Parathyroid adenoma (tissue), 2 donors: ENCODE results near the gene RGS6.

Source experiments
- H2AFZ ChIP-seq: fragments of 300-600 bp; sonication (generic); one replicate; pipeline ENCODE4 v1.7.0; 2017; ENCODE audit warnings: antibody characterized with exemption, mild to moderate bottlenecking
- H3K27ac ChIP-seq: fragments of 300-600 bp; sonication (generic); one replicate; pipeline ENCODE4 v1.7.0; 2017
- H3K27me3 ChIP-seq: fragments of 300-600 bp; sonication (generic); one replicate; pipeline ENCODE4 v1.7.0; 2017; ENCODE audit warnings: low read length; ENCODE audit not compliant: control insufficient read depth, insufficient read depth
- H3K36me3 ChIP-seq: fragments of 300-600 bp; sonication (generic); one replicate; pipeline ENCODE4 v1.7.0; 2017; ENCODE audit warnings: low read length; ENCODE audit not compliant: control insufficient read depth, insufficient read depth
- H3K4me1 ChIP-seq: fragments of 300-600 bp; sonication (generic); one replicate; pipeline ENCODE4 v1.7.0; 2017; ENCODE audit warnings: control low read depth
- H3K4me2 ChIP-seq: fragments of 300-600 bp; sonication (generic); one replicate; pipeline ENCODE4 v1.7.0; 2017; ENCODE audit warnings: low read length
- H3K4me3 ChIP-seq: fragments of 300-600 bp; sonication (generic); one replicate; pipeline ENCODE4 v1.7.0; 2017; ENCODE audit warnings: low read depth, low read length
- H3K79me2 ChIP-seq: fragments of 300-600 bp; sonication (generic); one replicate; pipeline ENCODE4 v1.7.0; 2017; ENCODE audit warnings: control low read depth
- H3K9ac ChIP-seq: fragments of 300-600 bp; sonication (generic); one replicate; pipeline ENCODE4 v1.7.0; 2017; ENCODE audit warnings: mild to moderate bottlenecking
- H3K9me3 ChIP-seq: fragments of 300-600 bp; sonication (generic); one replicate; pipeline ENCODE4 v1.7.0; 2017; ENCODE audit warnings: low read length; ENCODE audit not compliant: control insufficient read depth
- TF ChIP-seq, protein P1 (sequence below): fragments of 300-600 bp; sonication (generic); IDR thresholded peaks from one replicate; pipeline ENCODE4 v1.7.0; 2017; ENCODE audit warnings: antibody characterized with exemption, mild to moderate bottlenecking
- donor health status: primary hyperparathyroidism.

The RGS6 gene

DNA sequence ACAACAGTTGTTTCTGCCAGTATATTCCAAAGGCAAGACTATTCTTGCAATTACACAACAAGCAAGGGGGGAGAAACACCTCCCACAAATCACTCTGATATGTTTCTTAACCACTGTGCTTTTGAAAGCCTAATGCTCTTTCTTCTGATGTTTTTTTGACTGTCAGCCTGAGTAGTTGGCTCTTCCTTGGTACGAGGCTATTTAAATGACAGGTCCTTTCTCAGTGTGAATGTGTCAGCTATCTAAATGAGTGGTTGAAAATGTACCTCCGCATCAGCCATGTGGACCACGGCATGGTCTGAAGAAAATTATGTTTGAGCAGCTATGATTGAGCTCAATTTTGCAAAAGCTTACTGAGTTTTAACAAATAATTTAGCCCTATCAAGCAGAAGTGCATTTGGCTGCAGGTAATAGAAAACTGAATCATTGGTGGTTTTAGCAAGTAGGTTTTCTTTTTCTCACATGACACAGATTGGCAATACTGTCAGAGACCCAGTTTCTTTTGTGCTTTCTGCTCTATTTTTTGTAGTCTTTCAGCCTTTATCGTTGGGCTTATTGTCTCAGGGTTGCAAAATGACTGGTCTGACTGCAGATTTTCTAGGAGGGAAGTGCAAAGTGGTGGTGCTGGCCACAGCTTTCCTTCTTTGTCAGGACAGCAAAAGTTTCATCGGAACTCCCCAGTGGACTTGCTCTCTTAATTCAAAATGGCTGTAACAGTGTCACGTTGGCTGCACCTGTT, 162.8 kb downstream of the RGS6 start:
- no peaks in the 10 kb centered on the region for H3K4me1 ChIP-seq
- H3K36me3 ChIP-seq, result no peaks in the 10 kb centered on the region
- TF ChIP-seq, protein P1, sequence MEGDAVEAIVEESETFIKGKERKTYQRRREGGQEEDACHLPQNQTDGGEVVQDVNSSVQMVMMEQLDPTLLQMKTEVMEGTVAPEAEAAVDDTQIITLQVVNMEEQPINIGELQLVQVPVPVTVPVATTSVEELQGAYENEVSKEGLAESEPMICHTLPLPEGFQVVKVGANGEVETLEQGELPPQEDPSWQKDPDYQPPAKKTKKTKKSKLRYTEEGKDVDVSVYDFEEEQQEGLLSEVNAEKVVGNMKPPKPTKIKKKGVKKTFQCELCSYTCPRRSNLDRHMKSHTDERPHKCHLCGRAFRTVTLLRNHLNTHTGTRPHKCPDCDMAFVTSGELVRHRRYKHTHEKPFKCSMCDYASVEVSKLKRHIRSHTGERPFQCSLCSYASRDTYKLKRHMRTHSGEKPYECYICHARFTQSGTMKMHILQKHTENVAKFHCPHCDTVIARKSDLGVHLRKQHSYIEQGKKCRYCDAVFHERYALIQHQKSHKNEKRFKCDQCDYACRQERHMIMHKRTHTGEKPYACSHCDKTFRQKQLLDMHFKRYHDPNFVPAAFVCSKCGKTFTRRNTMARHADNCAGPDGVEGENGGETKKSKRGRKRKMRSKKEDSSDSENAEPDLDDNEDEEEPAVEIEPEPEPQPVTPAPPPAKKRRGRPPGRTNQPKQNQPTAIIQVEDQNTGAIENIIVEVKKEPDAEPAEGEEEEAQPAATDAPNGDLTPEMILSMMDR, result no peak
- no peak overlapping the region for H3K4me2 ChIP-seq
- H3K9ac ChIP-seq, result no peak overlapping the region
- no peaks in the 10 kb centered on the region for H3K9me3 ChIP-seq
- no peak overlapping the region for H3K27ac ChIP-seq
- no peak overlapping the region for H3K4me3 ChIP-seq
- H3K79me2 ChIP-seq, result no peaks in the 10 kb centered on the region
- H3K27me3 ChIP-seq, result no peaks in the 10 kb centered on the region
- no peak overlapping the region for H2AFZ ChIP-seq

DNA sequence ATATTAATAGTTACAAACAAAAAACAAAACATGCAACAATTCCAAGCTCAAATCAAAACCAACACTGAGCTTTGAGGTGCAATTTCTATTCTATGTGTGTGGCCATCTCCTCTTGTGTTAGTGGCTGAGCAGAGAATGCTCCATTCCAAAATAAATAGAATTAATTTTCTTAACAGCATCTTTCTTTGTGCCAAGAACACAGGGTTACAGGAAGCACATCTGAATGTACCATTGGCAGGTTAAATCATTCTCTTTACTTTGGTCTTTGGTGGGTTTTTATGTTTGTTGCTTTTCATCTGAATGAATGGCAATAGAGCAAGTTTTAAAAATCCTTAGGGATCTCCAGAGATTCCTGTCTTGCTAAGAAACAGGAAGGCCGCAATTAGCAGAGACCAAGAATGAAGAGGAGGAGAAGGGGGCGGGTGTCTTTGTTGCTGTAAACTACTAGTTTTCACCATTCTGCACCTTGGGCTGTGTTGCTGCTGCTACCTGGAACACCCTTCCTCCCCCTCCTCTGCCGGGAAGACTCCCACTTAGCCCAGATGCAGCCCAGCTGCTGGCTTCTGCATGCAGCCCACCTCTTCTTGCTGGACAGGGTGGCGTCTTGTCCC, 165.0 kb downstream of the RGS6 start:
- Histone ChIP-seq H3K9ac (no peak overlapping the region), H3K27me3 (no peaks in the 10 kb centered on the region), H2AFZ (no peak overlapping the region), H3K4me1 (no peaks in the 10 kb centered on the region), H3K4me2 (no peak overlapping the region), H3K9me3 (no peaks in the 10 kb centered on the region), H3K36me3 (no peaks in the 10 kb centered on the region), H3K79me2 (no peaks in the 10 kb centered on the region), H3K4me3 (no peak overlapping the region), H3K27ac (no peak overlapping the region)
- TF ChIP-seq, protein P1, result no peak

DNA sequence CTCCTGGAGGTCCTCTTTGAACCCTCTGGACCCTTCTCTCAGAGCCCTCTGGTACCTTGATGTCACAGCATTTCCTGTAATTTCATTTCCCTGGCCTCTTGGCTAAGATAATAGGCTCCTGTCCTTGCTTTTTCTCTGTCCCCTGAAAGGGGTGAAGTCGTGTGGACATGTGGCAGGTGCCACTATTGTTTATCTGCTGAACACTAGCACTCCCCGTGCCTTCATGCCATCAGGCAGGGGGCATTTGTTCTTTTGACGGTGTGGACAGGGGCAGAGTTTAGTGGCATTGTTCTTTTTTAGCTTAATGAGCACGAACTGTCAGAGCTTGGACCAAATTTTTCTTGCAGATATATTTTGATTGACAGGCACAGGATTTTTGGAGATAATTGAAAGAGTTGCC, 166.0 kb downstream of the RGS6 start:
- Histone ChIP-seq H3K4me1 (no peaks in the 10 kb centered on the region), H3K9ac (no peak overlapping the region), H2AFZ (no peak overlapping the region), H3K9me3 (no peaks in the 10 kb centered on the region), H3K4me3 (no peak overlapping the region), H3K4me2 (no peak overlapping the region), H3K27me3 (no peaks in the 10 kb centered on the region), H3K27ac (no peak overlapping the region), H3K36me3 (no peaks in the 10 kb centered on the region), H3K79me2 (no peaks in the 10 kb centered on the region)
- TF ChIP-seq, protein P1, result no peak

DNA sequence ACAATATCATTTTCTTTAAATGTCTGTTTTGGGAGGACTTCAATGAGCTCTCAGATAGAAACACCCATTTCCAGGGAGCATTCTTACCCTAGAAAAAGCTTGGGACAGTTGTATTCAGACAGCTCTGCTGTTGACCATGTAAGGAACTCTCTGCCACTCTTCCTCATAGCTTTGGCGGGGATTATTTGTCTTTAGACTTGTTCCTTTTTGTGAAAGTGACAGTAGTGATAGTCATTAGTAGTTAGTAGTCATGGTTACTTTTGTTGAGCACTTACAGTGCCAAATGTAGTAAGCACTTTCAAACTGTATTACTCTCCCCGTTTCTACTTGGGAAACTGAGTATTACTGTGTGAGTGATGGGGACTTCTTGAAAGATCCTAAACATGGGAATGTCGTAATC, 167.3 kb downstream of the RGS6 start:
- Histone ChIP-seq H3K4me2 (no peak overlapping the region), H3K4me3 (no peak overlapping the region), H3K79me2 (no peaks in the 10 kb centered on the region), H3K9me3 (no peaks in the 10 kb centered on the region), H3K4me1 (no peaks in the 10 kb centered on the region), H2AFZ (no peak overlapping the region), H3K36me3 (no peaks in the 10 kb centered on the region), H3K27ac (no peak overlapping the region), H3K27me3 (no peaks in the 10 kb centered on the region), H3K9ac (no peak overlapping the region)
- TF ChIP-seq, protein P1, result no peak
